GM10266 (cell line): ENCODE results near the gene WWC1.
"Not testable (repeated sequence)": the region's sequence is repeated elsewhere in the genome, so short reads cannot be mapped to it uniquely, and the experiment has no call there.

Source experiments
- DNase-seq: peaks from one replicate; pipeline ENCODE4 v3.0.0; 2012; ENCODE audit errors: extremely low spot score
- CTCF ChIP-seq: IDR thresholded peaks from 2 replicates; pipeline ENCODE4 v1.5.1; 2012; ENCODE audit warnings: mild to moderate bottlenecking, low read depth; ENCODE audit not compliant: control insufficient read depth, insufficient read depth; ENCODE audit errors: missing control alignments

Gene WWC1

GRCh38 chr5:168339109-168339771 is 47.8 kb downstream of the WWC1 start:
- DNase-seq, result no peak
- TF ChIP-seq CTCF, result no peak

GRCh38 chr5:168339772-168340140 is 48.3 kb downstream of the WWC1 start:
- DNase-seq, result not testable (repeated sequence)

GRCh38 chr5:168340487-168340886 is 49.0 kb downstream of the WWC1 start:
- TF ChIP-seq CTCF, result no peak
- no peak for DNase-seq

GRCh38 chr5:168341178-168341577 is 49.7 kb downstream of the WWC1 start:
- TF ChIP-seq CTCF, result no peak
- DNase-seq, result no peak

- DNase-seq, result no peak
- TF ChIP-seq CTCF, result no peak
These were observed 50.8 kb downstream of the WWC1 start for GRCh38 chr5:168342151-168342825.

GRCh38 chr5:168342985-168343384 is 51.5 kb downstream of the WWC1 start:
- TF ChIP-seq CTCF, result no peak

GRCh38 chr5:168346417-168346816 is 55.0 kb downstream of the WWC1 start:
- TF ChIP-seq CTCF, result no peak
- DNase-seq, result no peak

More at GRCh38 chr5:168342985-168343384, 51.5 kb downstream of the WWC1 start:
- DNase-seq, result no peak
